ENCODE results near the gene E2F2. TPM values are rescaled to one million over a fixed set of nuclear protein-coding genes. Genes with fewer than 3 reads are reported as not detected.

The E2F2 gene
- total and polyA plus RNA-seq, 2 of the 4 experiments (the other 2 are of a cell fraction): 0.36 to 0.51 TPM

DNA sequence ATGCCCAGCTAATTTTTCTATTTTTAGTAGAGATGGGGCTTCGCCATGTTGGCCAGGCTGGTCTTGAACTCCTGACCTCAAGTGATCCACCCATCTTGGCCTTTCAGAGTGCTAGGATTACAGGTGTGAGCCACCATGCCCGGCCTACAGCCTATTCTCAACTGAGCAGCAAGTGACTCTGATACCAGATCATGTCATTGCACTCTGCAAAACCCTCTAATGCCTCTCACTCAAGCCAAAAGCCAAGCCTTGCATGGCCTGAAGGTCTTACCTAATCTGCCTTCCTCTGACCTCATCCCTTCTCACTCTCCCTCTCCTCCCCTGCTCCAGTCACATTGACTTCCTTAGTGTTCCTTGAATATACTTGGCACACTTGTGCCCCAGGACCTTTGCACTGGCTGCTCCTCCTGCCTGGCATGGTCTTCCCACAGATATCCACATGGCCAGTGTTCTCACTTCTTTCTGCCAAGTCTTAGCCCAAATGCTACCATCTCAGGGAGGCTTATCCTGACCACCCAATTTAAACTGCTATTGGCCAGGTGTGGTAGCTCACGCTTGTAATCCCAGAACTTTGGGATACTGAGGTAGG, 38.8 kb downstream of the E2F2 start:
- H3K18ac ChIP-seq (ENCODE audit: low read depth, low read length): no peak overlapping the region
- H2BK15ac ChIP-seq (ENCODE audit: low read depth, low read length): no peak overlapping the region
- H2AFZ ChIP-seq (replicated peaks; ENCODE audit: low read length, poor library complexity): no peak overlapping the region
- no peak overlapping the region for H4K91ac ChIP-seq (ENCODE audit: insufficient read depth, low read depth, low read length)
- no peak overlapping the region for H3K4me2 ChIP-seq (ENCODE audit: low read depth, low read length)
- dilution Hi-C loops (cut with HindIII; ENCODE audit: low sequenced_read_pairs, unreplicated experiment): no loop called here
- ChIA-PET CTCF (no interaction called here), POLR2A (ENCODE audit: unreplicated experiment) (interaction anchor here (0.6 kb wide), 1 partner anchor 520 kb away, joined by 5 read pairs; no protein-coding TSS in a partner anchor)
- whole genome bisulfite sequencing, 2 experiments (ENCODE audit: extremely low coverage in 2 of 2, insufficient read length in 1 of 2): 72% methylated on average over 2 of the region's 3 CpGs; no CpG with 5 or more reads in 1 of the 2 experiments
- H4K8ac ChIP-seq (ENCODE audit: low read depth in 2 of 2, low read length in 2 of 2): no peak overlapping the region
- in situ Hi-C loops (cut with MboI; ENCODE audit: low sequenced_read_pairs): no loop called here
- H2AK5ac ChIP-seq (ENCODE audit: low read depth, low read length): no peak overlapping the region
- no peak overlapping the region for H3K14ac ChIP-seq (replicated peaks; ENCODE audit: low read depth, low read length)
- BruUV-seq (replicated peaks): no TSS peak
- no peak overlapping the region for H2BK5ac ChIP-seq (ENCODE audit: low read depth, low read length, poor library complexity, severe bottlenecking)
- no peaks in the 10 kb centered on the region for H3K9me3 ChIP-seq (ENCODE audit: control insufficient read depth, insufficient read depth, low read length)
- no peaks in the 10 kb centered on the region for H3K4me1 ChIP-seq (ENCODE audit: control insufficient read depth, insufficient read depth, low read length)
- H3K56ac ChIP-seq (ENCODE audit: extremely low read depth, insufficient read depth, low read length): no peak overlapping the region
- no peak overlapping the region for H3K9ac ChIP-seq (ENCODE audit: low read depth, low read length)
- H2BK120ac ChIP-seq (ENCODE audit: low read depth, low read length): no peak overlapping the region
- H2AK9ac ChIP-seq (replicated peaks; ENCODE audit: low read depth, low read length, poor library complexity): no peak overlapping the region
- no peak overlapping the region for H3K23ac ChIP-seq (ENCODE audit: low read depth, low read length)
- peaks cover 8% of the 10 kb centered on the region; the same call in 1 of the 2 replicates for H3K9me1 ChIP-seq (ENCODE audit: insufficient read depth, low read length)
- intact Hi-C loops (cut with micrococcal nuclease): no loop called here
- ATAC-seq (ENCODE audit: low read depth) (no peak), DNase-seq (no peak)
- peaks cover 20% of the 10 kb centered on the region for H3K27me3 ChIP-seq (ENCODE audit: control insufficient read depth, insufficient read depth, low read length)
- no peak for TF ChIP-seq MAFK (IDR thresholded peaks at IDR 0.05; ENCODE audit: low read depth, low read length)
- no peak for TF ChIP-seq MAZ (IDR thresholded peaks at IDR 0.05; ENCODE audit: borderline replicate concordance, low read depth, low read length)
- no peak for TF ChIP-seq FOS (IDR thresholded peaks at IDR 0.05; ENCODE audit: low read depth, low read length)
- TF ChIP-seq, protein P1, sequence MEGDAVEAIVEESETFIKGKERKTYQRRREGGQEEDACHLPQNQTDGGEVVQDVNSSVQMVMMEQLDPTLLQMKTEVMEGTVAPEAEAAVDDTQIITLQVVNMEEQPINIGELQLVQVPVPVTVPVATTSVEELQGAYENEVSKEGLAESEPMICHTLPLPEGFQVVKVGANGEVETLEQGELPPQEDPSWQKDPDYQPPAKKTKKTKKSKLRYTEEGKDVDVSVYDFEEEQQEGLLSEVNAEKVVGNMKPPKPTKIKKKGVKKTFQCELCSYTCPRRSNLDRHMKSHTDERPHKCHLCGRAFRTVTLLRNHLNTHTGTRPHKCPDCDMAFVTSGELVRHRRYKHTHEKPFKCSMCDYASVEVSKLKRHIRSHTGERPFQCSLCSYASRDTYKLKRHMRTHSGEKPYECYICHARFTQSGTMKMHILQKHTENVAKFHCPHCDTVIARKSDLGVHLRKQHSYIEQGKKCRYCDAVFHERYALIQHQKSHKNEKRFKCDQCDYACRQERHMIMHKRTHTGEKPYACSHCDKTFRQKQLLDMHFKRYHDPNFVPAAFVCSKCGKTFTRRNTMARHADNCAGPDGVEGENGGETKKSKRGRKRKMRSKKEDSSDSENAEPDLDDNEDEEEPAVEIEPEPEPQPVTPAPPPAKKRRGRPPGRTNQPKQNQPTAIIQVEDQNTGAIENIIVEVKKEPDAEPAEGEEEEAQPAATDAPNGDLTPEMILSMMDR (conservative IDR thresholded peaks at IDR 0.05; ENCODE audit: low read depth, low read length): no peak
- TF ChIP-seq RFX5 (IDR thresholded peaks at IDR 0.05; ENCODE audit: low read depth, low read length): no peak
- no peak for TF ChIP-seq MXI1 (IDR thresholded peaks at IDR 0.05; ENCODE audit: borderline replicate concordance, low read depth, low read length)
- no peak for TF ChIP-seq CEBPB (IDR thresholded peaks at IDR 0.05; ENCODE audit: low read depth, low read length)
- TF ChIP-seq, protein P2, sequence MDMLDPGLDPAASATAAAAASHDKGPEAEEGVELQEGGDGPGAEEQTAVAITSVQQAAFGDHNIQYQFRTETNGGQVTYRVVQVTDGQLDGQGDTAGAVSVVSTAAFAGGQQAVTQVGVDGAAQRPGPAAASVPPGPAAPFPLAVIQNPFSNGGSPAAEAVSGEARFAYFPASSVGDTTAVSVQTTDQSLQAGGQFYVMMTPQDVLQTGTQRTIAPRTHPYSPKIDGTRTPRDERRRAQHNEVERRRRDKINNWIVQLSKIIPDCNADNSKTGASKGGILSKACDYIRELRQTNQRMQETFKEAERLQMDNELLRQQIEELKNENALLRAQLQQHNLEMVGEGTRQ (IDR thresholded peaks at IDR 0.05; ENCODE audit: low read depth, low read length): no peak
- no peak for TF ChIP-seq SMC3 (IDR thresholded peaks at IDR 0.05; ENCODE audit: low read depth, low read length)
- no peak for TF ChIP-seq CHD1 (IDR thresholded peaks at IDR 0.05; ENCODE audit: low read depth, low read length)
- TF ChIP-seq RCOR1 (IDR thresholded peaks at IDR 0.05; ENCODE audit: insufficient replicate concordance, low read length): no peak
- no peak for TF ChIP-seq RAD21 (IDR thresholded peaks at IDR 0.05; ENCODE audit: low read length)
- TF ChIP-seq, protein P3, sequence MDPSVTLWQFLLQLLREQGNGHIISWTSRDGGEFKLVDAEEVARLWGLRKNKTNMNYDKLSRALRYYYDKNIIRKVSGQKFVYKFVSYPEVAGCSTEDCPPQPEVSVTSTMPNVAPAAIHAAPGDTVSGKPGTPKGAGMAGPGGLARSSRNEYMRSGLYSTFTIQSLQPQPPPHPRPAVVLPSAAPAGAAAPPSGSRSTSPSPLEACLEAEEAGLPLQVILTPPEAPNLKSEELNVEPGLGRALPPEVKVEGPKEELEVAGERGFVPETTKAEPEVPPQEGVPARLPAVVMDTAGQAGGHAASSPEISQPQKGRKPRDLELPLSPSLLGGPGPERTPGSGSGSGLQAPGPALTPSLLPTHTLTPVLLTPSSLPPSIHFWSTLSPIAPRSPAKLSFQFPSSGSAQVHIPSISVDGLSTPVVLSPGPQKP (IDR thresholded peaks at IDR 0.05; ENCODE audit: borderline replicate concordance, low read depth, low read length): no peak
- TF ChIP-seq BHLHE40 (IDR thresholded peaks at IDR 0.05; ENCODE audit: low read depth, low read length): no peak
- TF ChIP-seq POLR2A (IDR thresholded peaks at IDR 0.05; ENCODE audit: low read depth, low read length): no peak
- H3K27ac ChIP-seq (ENCODE audit: insufficient read depth, low read length): no peak overlapping the region
- no peaks in the 10 kb centered on the region for H3K36me3 ChIP-seq (ENCODE audit: control insufficient read depth, insufficient read depth, low read length)
- no peak overlapping the region for H3K4ac ChIP-seq (ENCODE audit: low read depth, low read length)
- H4K5ac ChIP-seq (ENCODE audit: low read depth, low read length): no peak overlapping the region
- no peak overlapping the region for H2BK20ac ChIP-seq (ENCODE audit: low read depth, low read length)
- H3K4me3 ChIP-seq (ENCODE audit: insufficient read depth, low read depth, low read length): no peak overlapping the region
- H3K79me1 ChIP-seq (ENCODE audit: low read depth in 1 of 2, low read length in 2 of 2): no peaks in the 10 kb centered on the region
- H4K20me1 ChIP-seq (ENCODE audit: insufficient read depth, low read length): no peaks in the 10 kb centered on the region

Measured in IMR-90 (cell line).